Stimulated activated CD4-positive, alpha-beta T cell treated with anti-CD3 and anti-CD28 coated beads, Interleukin-12 subunit alpha, Interleukin-12 subunit beta, amount 100 ng/mL, for 48 hours (primary cell): ENCODE data around the gene OR2T3.
"Not testable (repeated sequence)": the region's sequence is repeated elsewhere in the genome, so short reads cannot be mapped to it uniquely, and the experiment has no call there.

Source experiments
- DNase-seq, 3 donors: peaks; one replicate each; pipeline ENCODE4 v3.0.0-alpha.2; 2020; ENCODE audit warnings: low read depth in 2 of 3, low spot score in 1 of 3

The OR2T3 gene, protein sequence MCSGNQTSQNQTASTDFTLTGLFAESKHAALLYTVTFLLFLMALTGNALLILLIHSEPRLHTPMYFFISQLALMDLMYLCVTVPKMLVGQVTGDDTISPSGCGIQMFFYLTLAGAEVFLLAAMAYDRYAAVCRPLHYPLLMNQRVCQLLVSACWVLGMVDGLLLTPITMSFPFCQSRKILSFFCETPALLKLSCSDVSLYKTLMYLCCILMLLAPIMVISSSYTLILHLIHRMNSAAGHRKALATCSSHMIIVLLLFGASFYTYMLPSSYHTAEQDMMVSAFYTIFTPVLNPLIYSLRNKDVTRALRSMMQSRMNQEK

DNA sequence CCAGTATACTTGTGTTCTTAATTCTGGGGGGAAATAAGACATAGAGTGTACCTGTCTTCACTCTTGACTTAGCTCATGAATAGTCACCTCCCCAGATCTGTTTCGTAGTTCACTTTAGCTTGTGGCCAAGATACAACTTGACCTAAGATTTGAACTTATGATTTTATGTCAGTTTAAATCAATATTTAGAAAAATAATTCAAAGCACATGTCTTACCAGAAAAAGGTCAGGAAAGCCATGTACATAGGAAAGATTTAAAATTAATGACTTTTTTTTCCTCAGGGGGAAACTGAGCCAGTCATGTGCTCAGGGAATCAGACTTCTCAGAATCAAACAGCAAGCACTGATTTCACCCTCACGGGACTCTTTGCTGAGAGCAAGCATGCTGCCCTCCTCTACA is at the start of gene OR2T3:
Gene OR2T3, plus strand, starts transcription at position 301 of the 400 bp plus-strand sequence. Its CDS starts 0 bp downstream, at position 301.
- not testable (repeated sequence) for DNase-seq

DNA sequence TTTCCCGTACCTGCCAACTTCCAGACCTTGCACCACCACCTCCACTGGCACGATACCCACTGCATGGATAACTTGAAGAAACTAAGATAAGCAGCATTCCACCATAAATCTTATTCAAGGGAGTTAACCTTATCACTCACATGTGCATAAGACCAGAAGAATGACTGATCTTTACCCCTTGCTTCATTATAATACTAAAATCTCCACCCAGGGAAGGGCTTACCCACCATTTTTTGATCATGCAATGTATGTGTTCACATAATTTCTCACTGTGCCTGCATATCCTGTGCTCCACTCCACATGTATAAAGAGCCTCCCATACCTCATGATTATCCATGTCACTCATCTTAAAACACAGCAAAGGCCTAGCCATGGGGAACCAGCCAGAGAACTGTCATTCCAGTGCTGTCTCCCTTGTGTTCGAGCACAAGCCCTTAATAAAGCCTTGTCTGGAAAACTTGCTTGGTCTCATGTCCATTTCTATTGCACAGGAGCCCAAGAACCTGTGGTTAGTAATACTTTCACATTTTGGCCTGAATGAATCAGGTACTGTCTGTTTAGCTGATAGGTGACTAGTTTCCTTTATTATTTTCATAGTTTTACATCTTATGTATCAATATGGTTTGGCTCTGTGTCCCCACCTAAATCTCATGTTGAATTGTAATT is 45.5 kb upstream of the OR2T3 start:
- DNase-seq = not testable (repeated sequence)

DNA sequence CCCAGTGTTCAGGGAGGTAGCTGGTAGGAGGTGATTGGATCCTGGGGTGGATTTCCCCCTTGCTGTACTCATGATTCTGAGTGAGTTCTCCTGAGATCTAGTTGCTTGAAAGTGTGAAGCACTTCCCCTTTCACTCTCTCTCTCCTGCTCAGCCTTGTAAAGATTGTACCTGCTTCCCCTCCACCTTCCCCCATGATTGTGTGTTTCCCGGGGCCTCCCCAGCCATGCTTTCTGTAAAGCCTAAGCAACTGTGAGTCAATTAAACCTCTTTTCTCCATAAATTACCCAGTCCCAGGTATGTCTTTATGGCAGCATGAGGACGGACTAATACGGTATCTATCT is 45.0 kb upstream of the OR2T3 start:
- not testable (repeated sequence) for DNase-seq

DNA sequence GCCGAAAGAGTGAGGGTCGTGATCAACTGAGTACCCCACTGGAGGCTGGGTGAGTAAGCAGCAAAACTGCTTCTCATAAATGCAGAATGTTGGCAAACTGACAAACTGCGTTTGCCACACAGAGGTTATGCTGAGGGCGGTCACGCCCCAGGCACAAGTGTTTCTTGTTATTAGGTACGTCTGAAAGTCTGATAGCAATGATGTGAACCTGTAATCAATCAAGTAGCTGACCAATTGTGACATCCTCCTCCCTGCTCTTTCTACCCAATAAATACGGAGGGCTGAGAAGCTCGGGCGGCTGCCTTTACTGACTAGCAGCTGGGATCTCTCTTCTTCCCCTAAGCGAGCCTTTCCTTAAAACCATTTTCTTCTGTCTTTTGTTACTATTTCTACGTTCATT is 41.5 kb upstream of the OR2T3 start:
- not testable (repeated sequence) for DNase-seq

DNA sequence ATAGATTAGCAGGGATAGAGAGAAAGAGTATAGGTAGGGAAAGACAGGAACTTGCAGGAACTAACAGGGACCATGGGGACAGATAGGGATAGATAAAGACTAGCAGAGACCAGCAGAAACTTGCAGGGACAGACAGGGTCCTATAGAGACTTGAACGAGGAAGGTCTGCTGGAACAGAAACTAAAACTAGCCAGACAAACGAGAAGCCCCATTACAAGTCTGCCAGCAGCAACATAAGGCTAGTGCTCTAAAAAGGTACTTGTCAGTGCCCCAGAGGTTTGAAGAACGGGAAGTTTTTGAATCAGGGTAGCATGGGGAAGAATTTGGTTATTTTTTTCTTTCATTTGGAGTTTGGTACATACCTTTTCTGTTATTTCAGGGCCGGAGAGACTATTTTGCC is 41.0 kb upstream of the OR2T3 start:
- DNase-seq = not testable (repeated sequence)

DNA sequence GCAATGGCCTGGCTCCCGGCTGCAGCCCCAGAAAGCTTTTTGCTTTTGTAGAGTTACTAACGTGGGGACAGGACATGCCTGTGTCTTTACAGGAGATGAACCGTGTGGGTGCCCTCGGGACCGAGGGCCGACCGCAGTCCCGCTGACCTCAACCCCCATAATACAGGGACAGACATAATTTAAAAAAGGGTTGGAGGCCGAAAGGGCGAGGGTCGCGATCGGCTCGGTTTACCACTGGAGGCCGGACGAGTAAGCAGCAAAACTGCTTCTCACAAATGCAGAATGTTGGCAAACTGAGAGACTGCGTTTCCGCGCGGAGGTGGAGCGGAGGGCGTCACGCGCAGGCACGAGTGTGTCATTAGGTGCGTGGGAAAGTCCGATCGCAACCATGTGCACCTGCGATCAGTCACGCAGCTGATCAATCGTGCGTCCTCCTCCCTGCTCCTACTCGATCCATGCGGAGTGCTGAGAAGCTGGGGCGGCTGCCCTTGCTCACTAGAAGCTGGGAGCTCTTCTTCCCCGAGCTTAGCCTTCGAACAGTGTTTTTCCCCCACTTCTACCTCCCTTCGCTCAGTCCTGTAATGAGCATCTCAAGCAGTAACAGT is 39.2 kb upstream of the OR2T3 start:
- DNase-seq = not testable (repeated sequence)

DNA sequence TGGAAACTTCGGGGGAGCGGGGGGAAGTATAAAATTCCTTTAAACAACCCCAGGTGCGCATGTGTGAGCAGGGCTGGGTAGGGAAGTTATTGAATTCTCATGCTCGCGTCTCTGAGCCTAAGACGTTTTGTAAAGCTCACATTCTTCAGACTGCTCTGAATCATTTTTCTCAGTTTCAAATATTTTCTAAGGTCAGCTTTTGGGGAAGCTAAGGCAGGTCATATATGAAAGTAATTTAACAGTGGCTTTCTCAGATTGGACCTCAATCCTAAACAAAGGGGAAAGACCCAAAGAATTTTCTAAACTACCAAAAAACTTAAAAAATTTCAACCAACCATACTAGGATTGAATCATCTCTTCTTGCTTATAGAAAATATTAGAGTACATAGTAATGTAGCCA is 38.2 kb upstream of the OR2T3 start:
- not testable (repeated sequence) for DNase-seq

DNA sequence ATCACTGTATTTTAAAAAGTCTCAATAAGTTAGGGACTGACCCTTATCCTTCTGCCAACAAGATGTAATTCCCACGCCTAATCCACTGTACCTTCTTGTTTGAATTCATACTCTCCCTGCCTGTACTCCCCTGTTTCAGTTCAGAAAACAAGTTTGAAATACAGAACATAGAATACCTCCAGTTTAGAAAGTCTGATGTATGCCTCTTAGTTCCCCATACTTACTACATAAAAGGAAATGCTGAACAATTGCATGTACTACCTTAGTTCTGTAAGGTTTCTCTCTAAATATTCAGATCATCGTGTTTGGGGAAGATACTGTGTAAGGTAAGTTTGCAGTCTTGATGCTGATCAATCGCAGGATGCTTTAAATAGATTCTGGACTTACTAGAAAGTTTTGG is 36.8 kb upstream of the OR2T3 start:
- DNase-seq = not testable (repeated sequence)

DNA sequence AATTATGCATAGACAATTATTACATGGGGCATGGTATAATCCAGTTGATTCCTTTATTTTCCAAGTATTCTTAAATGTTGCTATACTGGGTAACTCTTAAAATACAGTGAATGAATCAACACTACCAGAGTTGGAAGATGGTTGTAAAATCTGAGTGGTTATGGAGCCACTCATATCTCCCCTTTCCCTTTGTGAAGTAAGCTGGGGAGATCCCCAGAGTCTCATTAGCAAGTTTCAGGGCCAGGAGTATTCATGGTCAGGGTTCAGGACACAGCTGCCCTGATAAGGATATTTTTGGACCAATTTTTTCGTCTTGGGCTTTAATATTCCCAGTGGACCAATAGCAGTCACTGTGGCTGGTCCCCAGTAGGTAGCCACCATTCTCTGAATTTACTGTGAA is 34.5 kb upstream of the OR2T3 start:
- not testable (repeated sequence) for DNase-seq

DNA sequence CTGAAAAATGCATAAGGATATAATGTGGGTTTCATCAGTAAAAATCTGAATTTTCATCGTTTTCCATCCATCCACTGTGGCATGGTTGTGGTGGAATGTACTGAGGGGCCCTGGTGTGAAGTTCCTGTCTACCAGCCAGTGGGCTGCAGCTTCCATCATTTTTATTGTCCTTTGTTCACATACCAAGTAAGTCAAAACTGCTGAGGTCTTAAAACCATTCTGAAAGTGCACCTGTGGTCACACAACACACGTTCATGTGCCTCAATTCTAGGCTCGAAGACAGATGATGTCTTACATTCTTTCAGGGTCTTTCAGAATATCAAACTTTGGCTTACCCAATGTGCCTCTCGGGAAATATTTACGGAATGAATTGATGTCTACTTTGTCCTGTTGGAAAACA is 33.9 kb upstream of the OR2T3 start:
- not testable (repeated sequence) for DNase-seq

DNA sequence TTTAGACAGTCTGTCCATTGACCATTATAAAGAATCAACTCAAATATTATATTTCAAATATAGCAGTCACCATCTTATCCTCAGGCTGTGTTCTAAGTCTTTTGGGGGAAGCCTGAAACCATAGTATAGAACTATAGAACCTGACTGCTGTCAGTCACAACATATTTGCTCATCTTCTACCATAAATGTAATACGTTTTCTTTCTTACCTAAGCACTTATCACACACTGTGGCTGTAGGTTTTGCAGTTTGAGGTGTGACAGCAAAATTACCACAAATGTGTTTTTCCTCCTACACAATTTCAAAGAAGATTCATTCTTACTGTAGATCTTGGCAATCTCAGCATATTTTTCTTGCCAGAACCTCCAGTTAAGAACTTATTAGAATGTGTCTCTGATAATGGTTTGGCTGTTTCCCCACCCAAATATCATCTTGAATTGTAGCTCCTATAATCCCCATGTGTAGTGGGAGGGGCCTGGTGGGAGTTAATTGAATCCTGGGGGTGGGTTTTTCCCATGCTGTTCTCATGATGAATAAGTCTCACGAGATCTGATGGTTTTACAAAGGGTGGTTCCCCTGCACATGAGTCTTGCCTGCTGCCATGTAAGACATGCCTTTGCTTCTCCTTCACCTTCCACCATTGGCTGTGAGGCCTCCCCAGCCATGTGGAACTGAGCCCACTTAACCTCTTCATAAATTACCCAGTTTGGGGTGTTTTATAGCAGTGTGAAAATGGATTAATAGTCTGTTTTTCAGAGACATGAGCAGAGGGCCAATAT is 30.5 kb upstream of the OR2T3 start:
- DNase-seq = not testable (repeated sequence)

DNA sequence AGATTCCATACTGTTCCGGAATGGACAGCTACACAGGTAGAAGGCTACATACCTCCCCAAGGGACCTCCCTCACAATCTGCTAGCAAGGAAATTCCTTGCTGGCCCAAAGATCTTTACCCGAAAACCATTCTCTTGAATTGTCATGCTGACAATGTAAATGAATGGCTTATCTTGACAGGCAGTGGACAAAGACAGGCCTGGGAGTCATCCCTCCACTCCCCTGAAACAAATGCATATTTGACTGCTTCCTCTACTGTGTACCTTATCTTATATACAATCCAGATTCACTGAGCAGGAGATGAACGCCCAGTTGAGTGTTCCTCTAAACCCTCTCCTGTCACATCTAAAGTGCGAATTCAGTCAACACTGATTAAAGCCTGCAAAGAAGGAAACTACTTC is 28.5 kb upstream of the OR2T3 start:
- not testable (repeated sequence) for DNase-seq

DNA sequence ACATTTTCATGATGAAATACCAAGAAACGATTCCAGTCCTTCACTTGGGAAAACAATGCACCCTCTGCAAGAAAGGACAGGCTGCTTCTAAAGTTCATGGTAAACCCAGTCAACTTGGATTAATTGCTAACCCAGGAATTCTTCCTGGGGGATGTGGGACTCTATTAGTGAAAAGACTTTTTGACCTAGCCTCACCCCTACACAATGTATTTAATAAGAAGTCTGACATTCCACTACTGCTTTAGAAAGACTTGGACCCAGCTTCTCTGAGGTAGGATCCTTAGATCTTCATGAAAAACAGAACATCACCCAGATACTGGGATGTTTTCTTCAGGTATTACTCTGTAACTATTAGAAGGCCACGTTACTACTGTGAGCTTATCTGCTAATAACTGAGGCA is 27.8 kb upstream of the OR2T3 start, which contains the start of gene OR2T2:
Gene OR2T2, plus strand, starts transcription at position 239 of the 400 bp plus-strand sequence. CDS start 7,161 bp downstream, outside the sequence.
- DNase-seq = not testable (repeated sequence)

DNA sequence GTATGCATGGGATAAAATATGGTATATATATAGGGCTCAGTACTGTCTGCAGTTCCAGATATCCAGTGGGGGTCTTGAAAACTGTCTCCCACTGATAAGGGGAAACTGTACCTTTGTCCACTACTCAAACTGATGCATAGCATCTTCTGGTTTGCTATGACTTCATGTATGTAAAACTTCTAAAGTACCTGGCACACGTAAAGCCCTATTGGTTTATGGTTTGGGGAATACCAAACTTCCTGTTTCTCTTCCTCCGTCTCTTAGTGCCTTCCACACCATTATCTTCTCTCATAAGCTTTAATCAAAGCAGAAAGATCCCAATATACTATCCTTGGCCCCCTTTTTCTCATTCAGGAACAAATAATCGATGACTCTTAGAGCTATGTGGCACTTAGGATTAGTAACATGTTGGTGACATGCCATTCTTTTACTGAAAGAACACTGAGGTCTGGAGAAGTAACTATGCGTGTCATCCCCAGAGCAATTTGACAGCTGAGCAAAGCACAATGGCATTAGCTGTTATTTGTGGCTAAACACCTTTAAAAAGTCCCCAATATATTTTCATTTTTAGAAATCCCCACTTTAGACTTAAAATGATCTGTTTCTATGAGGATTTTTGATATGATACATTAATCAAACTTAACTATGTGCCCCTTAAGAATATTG is 24.6 kb upstream of the OR2T3 start:
- DNase-seq = not testable (repeated sequence)

DNA sequence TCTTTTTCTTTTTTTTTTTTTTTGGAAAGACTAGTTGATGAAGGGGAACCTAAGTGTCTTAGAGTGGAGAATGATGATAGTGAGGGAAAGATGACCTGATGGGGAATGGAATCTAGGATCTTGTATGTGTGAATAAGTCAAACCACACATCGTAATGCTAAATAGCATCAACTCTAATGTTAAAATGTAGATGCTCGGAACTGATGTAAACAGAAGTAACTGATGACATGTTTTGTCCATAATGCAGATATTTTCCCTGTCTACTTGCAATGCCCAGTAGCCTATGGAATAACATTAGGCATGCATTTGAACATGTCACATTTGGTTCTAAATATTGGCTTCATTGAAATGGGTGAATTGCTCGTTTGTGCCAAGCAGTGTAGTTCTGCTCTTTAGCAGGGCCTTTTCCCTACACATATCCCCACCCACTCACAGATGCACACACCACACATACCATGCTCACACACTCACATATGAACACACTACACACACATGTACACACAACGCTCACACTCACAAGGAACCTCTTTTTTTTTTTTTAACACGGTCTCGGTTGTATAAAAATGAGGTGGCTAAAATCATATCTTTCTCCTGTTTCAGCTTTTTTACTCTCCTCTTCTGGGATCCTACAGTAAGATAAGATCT is 23.2 kb upstream of the OR2T3 start:
- DNase-seq = not testable (repeated sequence)

DNA sequence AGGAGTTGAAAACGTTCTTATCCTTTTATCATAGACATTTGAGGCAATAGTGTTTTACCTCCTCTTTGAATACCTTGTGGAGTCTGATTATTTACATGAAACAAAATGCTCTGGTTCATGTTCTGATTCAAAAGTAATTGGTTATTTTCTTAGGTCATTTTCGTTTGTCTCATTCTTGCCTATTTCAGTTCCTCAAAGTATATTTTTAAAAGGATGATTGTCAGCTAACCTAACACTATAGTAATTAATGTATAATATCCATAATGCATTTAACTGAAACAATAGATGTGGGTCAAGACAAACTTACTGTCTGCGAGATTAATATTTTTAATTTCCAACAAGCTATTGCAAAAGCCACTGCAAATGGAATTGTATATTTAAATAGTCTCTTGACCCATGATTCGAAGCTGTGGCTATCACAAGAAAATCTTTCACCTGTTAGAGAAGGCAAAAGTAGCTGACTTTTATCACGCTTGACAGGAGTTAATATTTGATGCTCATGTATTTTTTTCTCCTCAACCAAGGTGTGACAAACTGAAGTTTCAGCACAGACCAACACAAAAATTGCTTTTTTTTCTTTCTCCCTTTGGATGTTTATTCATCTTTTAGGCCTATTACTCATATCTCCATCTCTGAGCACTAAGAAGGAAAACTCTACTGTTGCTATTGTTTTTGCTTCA is 22.5 kb upstream of the OR2T3 start:
- not testable (repeated sequence) for DNase-seq

DNA sequence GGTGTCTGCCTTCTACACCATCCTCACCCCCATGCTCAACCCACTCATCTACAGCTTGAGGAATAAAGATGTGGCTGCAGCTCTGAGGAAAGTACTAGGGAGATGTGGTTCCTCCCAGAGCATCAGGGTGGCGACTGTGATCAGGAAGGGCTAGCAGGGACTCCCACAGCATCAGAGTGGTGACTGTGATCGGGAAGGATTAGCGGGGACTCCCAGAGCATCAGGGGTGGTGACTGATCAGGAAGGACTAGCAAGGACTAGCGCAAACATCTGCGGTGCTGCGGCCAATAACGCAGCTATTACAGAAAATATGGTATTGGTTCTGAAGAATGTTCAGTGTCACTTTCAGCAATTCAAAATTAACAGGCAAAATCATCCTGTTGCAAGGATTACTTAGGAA is 19.5 kb upstream of the OR2T3 start:
- not testable (repeated sequence) for DNase-seq

DNA sequence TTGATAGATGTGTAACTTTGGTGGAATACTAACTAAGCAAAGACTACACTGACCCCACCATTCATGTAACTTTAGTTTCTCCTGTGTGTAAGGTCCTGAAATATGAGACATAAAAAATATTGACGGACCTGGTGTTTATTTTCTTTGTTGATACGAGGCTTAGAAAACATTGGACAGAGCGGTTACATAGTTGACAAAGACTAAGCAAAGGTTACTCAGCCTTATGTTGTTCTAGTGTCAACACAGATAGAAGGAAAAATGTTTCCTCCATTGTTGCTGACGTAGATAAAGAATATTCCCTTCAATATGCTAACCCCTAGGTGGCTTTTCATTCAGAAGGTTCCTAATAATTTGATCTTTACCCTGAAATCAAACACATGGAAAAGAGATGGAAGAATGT is 18.1 kb upstream of the OR2T3 start:
- not testable (repeated sequence) for DNase-seq

DNA sequence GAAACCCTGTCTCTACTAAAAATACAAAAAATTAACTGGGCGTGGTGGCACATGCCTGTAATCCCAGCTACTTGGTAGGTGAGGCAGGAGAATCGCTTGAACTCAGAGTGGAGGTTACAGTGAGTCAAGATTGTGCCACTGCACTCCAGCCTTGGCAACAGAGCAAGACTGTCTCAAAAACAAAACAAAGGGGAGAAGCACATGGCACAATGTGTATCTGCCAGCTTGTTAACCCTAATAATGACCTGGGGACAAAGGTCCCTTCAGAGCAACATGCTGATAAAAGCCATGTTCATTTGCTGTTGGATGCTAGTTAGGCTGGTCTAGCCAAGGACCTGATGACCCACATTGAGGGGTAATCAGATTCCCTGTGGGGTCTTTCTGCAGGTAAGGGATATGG is 16.5 kb upstream of the OR2T3 start:
- not testable (repeated sequence) for DNase-seq

DNA sequence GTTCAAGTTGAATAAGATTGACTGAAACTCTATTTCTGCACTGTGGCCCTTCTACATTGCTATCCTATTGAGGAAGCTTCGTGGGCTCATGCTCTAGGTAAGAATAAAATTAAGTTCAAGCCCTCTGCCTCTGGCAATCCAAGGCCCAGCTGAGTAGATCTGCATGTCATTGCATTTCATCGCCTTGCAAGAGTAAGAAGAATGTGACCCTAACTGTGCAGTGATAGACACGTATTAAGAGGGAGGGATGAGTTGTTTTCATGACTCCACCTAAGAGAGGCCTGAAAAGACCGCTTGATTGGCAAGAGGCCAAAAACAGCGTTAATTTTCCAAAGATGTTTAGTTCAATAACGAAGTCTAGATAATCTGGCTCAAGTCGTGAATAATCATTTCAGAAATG is 14.0 kb upstream of the OR2T3 start:
- not testable (repeated sequence) for DNase-seq
